Raji (cell line): Measurements from ENCODE around the gene SPEF2.

Experiments
- POLR2A ChIP-seq: IDR thresholded peaks from 2 replicates; pipeline ENCODE4 v1.6.1; 2011; ENCODE audit warnings: low read depth, low read length, control low read depth; ENCODE audit not compliant: insufficient read depth

SPEF2 gene

GRCh38 chr5:35780236-35780635, 162.6 kb downstream of the SPEF2 start:
- TF ChIP-seq POLR2A, result no peak

GRCh38 chr5:35781181-35781790, 163.6 kb downstream of the SPEF2 start:
- no peak for TF ChIP-seq POLR2A

- no peak for TF ChIP-seq POLR2A
These were observed 165.9 kb downstream of the SPEF2 start for GRCh38 chr5:35783551-35783950.

- TF ChIP-seq POLR2A, result no peak
These were observed 168.0 kb downstream of the SPEF2 start for GRCh38 chr5:35785601-35786085.

- no peak for TF ChIP-seq POLR2A
These were observed 171.1 kb downstream of the SPEF2 start for GRCh38 chr5:35788724-35789123.

- no peak for TF ChIP-seq POLR2A
These were observed 172.2 kb downstream of the SPEF2 start for GRCh38 chr5:35789732-35790456.

GRCh38 chr5:35790457-35790822, 172.8 kb downstream of the SPEF2 start:
- TF ChIP-seq POLR2A, result no peak

- TF ChIP-seq POLR2A, result no peak
These were observed 176.6 kb downstream of the SPEF2 start for GRCh38 chr5:35794328-35794619.

- TF ChIP-seq POLR2A, result no peak
These were observed 177.2 kb downstream of the SPEF2 start for GRCh38 chr5:35794684-35795375.

GRCh38 chr5:35799181-35799580, 181.5 kb downstream of the SPEF2 start:
- no peak for TF ChIP-seq POLR2A

- no peak for TF ChIP-seq POLR2A
These were observed 182.1 kb downstream of the SPEF2 start for GRCh38 chr5:35799753-35800152.

GRCh38 chr5:35803191-35803651, 185.6 kb downstream of the SPEF2 start:
- TF ChIP-seq POLR2A, result no peak

- TF ChIP-seq POLR2A, result no peak
These were observed 186.6 kb downstream of the SPEF2 start for GRCh38 chr5:35804201-35804653.

GRCh38 chr5:35804841-35805240, 187.2 kb downstream of the SPEF2 start:
- TF ChIP-seq POLR2A, result no peak

- TF ChIP-seq POLR2A, result no peak
These were observed 192.9 kb downstream of the SPEF2 start for GRCh38 chr5:35810601-35811000.
